WTC11 (cell line): ENCODE results near the gene TMOD3. TPM values are rescaled to one million over a fixed set of nuclear protein-coding genes. Genes with fewer than 3 reads are reported as not detected.

Source experiments
- ATAC-seq: fragments of 200-7000 bp; cut with Tn5 transposase; 2 replicates; pipeline ENCODE4 v1.10.0; 2021; ENCODE audit warnings: mild to moderate bottlenecking, moderate library complexity
- CTCF ChIA-PET: fragments of 300-600 bp; sonication (Branson Sonifier 250); formaldehyde crosslinking; loops from one replicate; lab custom pipeline; 2021; ENCODE audit warnings: antibody characterized with exemption; lab: Charles Lee
- POLR2A ChIA-PET: fragments of 350-600 bp; sonication (Branson Sonifier 250); formaldehyde crosslinking; loops from one replicate; lab custom pipeline; 2021; ENCODE audit warnings: antibody characterized with exemption; lab: Charles Lee
- DNase-seq: peaks from one replicate; pipeline ENCODE4 v3.0.0; 2021; ENCODE audit warnings: low spot score
- H3K27ac Mint-ChIP-seq: 2 replicates; pipeline ENCODE4 v1.8.0; 2021; ENCODE audit warnings: mixed read lengths
- H3K27me3 Mint-ChIP-seq: 2 replicates; pipeline ENCODE4 v1.8.0; 2021; ENCODE audit warnings: low read depth, mild to moderate bottlenecking, moderate library complexity, mixed read lengths
- H3K36me3 Mint-ChIP-seq: 2 replicates; pipeline ENCODE4 v1.8.0; 2021; ENCODE audit warnings: mixed read lengths
- H3K4me1 Mint-ChIP-seq: 2 replicates; pipeline ENCODE4 v1.8.0; 2022; ENCODE audit warnings: mixed read lengths
- H3K4me3 Mint-ChIP-seq: 2 replicates; pipeline ENCODE4 v1.8.0; 2021; ENCODE audit warnings: mild to moderate bottlenecking, moderate library complexity, mixed read lengths
- H3K9me3 Mint-ChIP-seq: 2 replicates; pipeline ENCODE4 v1.8.0; 2021; ENCODE audit warnings: mixed read lengths
- ARID4B ChIP-seq: sonication (generic); formaldehyde crosslinking; IDR thresholded peaks from 2 replicates; pipeline ENCODE4 v1.8.0; 2023; ENCODE audit warnings: missing genetic modification reagents, mild to moderate bottlenecking, borderline replicate concordance
- ATF1 ChIP-seq: sonication (generic); formaldehyde crosslinking; IDR thresholded peaks from 2 replicates; pipeline ENCODE4 v1.8.1; 2023; ENCODE audit warnings: mild to moderate bottlenecking, moderate library complexity, missing genetic modification reagents
- CDX4 ChIP-seq: fragments of 250-450 bp; sonication (Bioruptor Pico); IDR thresholded peaks from 2 replicates; pipeline ENCODE4 v1.9.0; 2021; ENCODE audit warnings: moderate library complexity, mild to moderate bottlenecking, inconsistent platforms, borderline replicate concordance
- ETV6 ChIP-seq: sonication (generic); formaldehyde crosslinking; IDR thresholded peaks from 2 replicates; pipeline ENCODE4 v1.8.1; 2022; ENCODE audit warnings: mild to moderate bottlenecking, missing genetic modification reagents
- FOXP4 ChIP-seq: sonication (generic); formaldehyde crosslinking; IDR thresholded peaks from 2 replicates; pipeline ENCODE4 v1.8.0; 2022; ENCODE audit warnings: mild to moderate bottlenecking, missing genetic modification reagents
- HMGA2 ChIP-seq: fragments of 250-450 bp; sonication (Bioruptor Pico); IDR thresholded peaks from 2 replicates; pipeline ENCODE4 v1.4.0; 2021; ENCODE audit warnings: mild to moderate bottlenecking, moderate library complexity
- HMGXB4 ChIP-seq: sonication (generic); formaldehyde crosslinking; IDR thresholded peaks from 2 replicates; pipeline ENCODE4 v1.8.1; 2023; ENCODE audit warnings: mild to moderate bottlenecking, moderate library complexity, missing genetic modification reagents
- MYBL2 ChIP-seq: sonication (generic); formaldehyde crosslinking; IDR thresholded peaks from 2 replicates; pipeline ENCODE4 v1.8.1; 2023; ENCODE audit warnings: mild to moderate bottlenecking, moderate library complexity, missing genetic modification reagents
- NFE2L1 ChIP-seq: sonication (generic); formaldehyde crosslinking; IDR thresholded peaks from 2 replicates; pipeline ENCODE4 v1.8.1; 2023; ENCODE audit warnings: missing genetic modification reagents
- NR1H2 ChIP-seq: sonication (generic); formaldehyde crosslinking; IDR thresholded peaks from 2 replicates; pipeline ENCODE4 v1.9.0; 2021; ENCODE audit warnings: mild to moderate bottlenecking, moderate library complexity, missing genetic modification reagents
- PREB ChIP-seq: sonication (generic); formaldehyde crosslinking; IDR thresholded peaks from 2 replicates; pipeline ENCODE4 v1.8.1; 2022; ENCODE audit warnings: mild to moderate bottlenecking, missing genetic modification reagents, moderate library complexity, borderline replicate concordance
- ZNF219 ChIP-seq: sonication (generic); formaldehyde crosslinking; IDR thresholded peaks from 2 replicates; pipeline ENCODE4 v1.8.0; 2023; ENCODE audit warnings: missing genetic modification reagents, mild to moderate bottlenecking, borderline replicate concordance
- ZNF232 ChIP-seq: sonication (generic); formaldehyde crosslinking; IDR thresholded peaks from 2 replicates; pipeline ENCODE4 v1.8.0; 2022; ENCODE audit warnings: mild to moderate bottlenecking, missing genetic modification reagents
- ZNF317 ChIP-seq: sonication (generic); formaldehyde crosslinking; IDR thresholded peaks from 2 replicates; pipeline ENCODE4 v1.8.1; 2023; ENCODE audit warnings: low read depth, mild to moderate bottlenecking, moderate library complexity, missing genetic modification reagents, borderline replicate concordance
- ZNF396 ChIP-seq: fragments of 250-450 bp; sonication (Bioruptor Pico); IDR thresholded peaks from 2 replicates; pipeline ENCODE4 v1.8.0; 2021; ENCODE audit warnings: mild to moderate bottlenecking, moderate library complexity, borderline replicate concordance
- ZNF416 ChIP-seq: fragments of 250-450 bp; sonication (Bioruptor Pico); IDR thresholded peaks from 2 replicates; pipeline ENCODE4 v1.9.0; 2021; ENCODE audit warnings: mild to moderate bottlenecking, inconsistent platforms
- ZNF425 ChIP-seq: fragments of 250-450 bp; sonication (Bioruptor Pico); conservative IDR thresholded peaks from 2 replicates; pipeline ENCODE4 v1.9.0; 2021; ENCODE audit warnings: mild to moderate bottlenecking
- ZNF512 ChIP-seq: sonication (generic); formaldehyde crosslinking; IDR thresholded peaks from 2 replicates; pipeline ENCODE4 v1.8.1; 2022; ENCODE audit warnings: missing genetic modification reagents, borderline replicate concordance
- total RNA-seq: library from RNA; stranded (reverse); gene quantifications from 3 replicates; pipeline ENCODE4 v1.2.3, GENCODE V29; 2021

TMOD3 gene
- total RNA-seq, 1 experiment from 2014 or later = 40.6 TPM

GRCh38 chr15:51806123-51806522 lies 23.3 kb upstream of the TMOD3 start:
- no peak for TF ChIP-seq FOXP4 (CRISPR knock-in tag)
- TF ChIP-seq ZNF219 (CRISPR knock-in tag) = no peak
- no peak for TF ChIP-seq NFE2L1 (CRISPR knock-in tag)
- no peak for TF ChIP-seq PREB (CRISPR knock-in tag)
- TF ChIP-seq ARID4B (CRISPR knock-in tag) = no peak
- no peak for TF ChIP-seq HMGXB4 (CRISPR knock-in tag)
- TF ChIP-seq ATF1 (CRISPR knock-in tag) = no peak
- TF ChIP-seq HMGA2 = no peak
- TF ChIP-seq ETV6 (CRISPR knock-in tag) = no peak
- no peak for TF ChIP-seq CDX4 (CRISPR knock-in tag)
- no peak for TF ChIP-seq NR1H2
- TF ChIP-seq ZNF232 (CRISPR knock-in tag) = no peak
- TF ChIP-seq ZNF512 (CRISPR knock-in tag) = no peak
- no peak for TF ChIP-seq ZNF416
- Mint-ChIP-seq H3K9me3 (no peaks in the 10 kb centered on the region), H3K27ac (no peak overlapping the region), H3K27me3 (no peaks in the 10 kb centered on the region), H3K4me3 (no peak overlapping the region), H3K4me1 (no peaks in the 10 kb centered on the region), H3K36me3 (no peaks in the 10 kb centered on the region)
- POLR2A ChIA-PET = no interaction called here
- ATAC-seq = no peak
- no peak for DNase-seq
- CTCF ChIA-PET = no interaction called here

- Mint-ChIP-seq H3K27ac (no peak overlapping the region), H3K4me1 (0 out of 2 replicates have a peak, but pooled peaks cover 5% of the 10 kb centered on the region), H3K4me3 (no peak overlapping the region), H3K27me3 (no peaks in the 10 kb centered on the region), H3K36me3 (no peaks in the 10 kb centered on the region), H3K9me3 (no peaks in the 10 kb centered on the region)
- CTCF ChIA-PET = no interaction called here
- ATAC-seq (no peak), DNase-seq (no peak)
- POLR2A ChIA-PET = no interaction called here
- TF ChIP-seq ZNF396 (CRISPR knock-in tag) (no peak), FOXP4 (CRISPR knock-in tag) (no peak), ZNF317 (CRISPR knock-in tag) (no peak), MYBL2 (no peak), ZNF425 (CRISPR knock-in tag) (no peak)
These were observed 20.0 kb upstream of the TMOD3 start for GRCh38 chr15:51809457-51809856.
